ENCODE data around the gene FCN1. TPM values are rescaled to one million over a fixed set of nuclear protein-coding genes. Genes with fewer than 3 reads are reported as not detected.

Gene FCN1
- total and polyA plus RNA-seq, 2 of the 8 experiments (the other 6 are each of a cell fraction or from before 2014, with no cell fraction given): not detected

GRCh38 chr9:134895908-134896833, 21.5 kb downstream of the FCN1 start:
- no peak overlapping the region for H2BK15ac ChIP-seq (ENCODE audit: low read length)
- H2BK12ac ChIP-seq (ENCODE audit: low read depth, low read length): no peak overlapping the region
- no peaks in the 10 kb centered on the region for H4K20me1 ChIP-seq (replicated peaks in 1 of 2; ENCODE audit: control insufficient read depth in 1 of 2, insufficient read depth in 2 of 2, low read length in 2 of 2)
- POLR2A ChIA-PET (ENCODE audit: partially characterized antibody): interaction anchor here (0.9 kb wide), 1 partner anchor 41 kb away, joined by 3 read pairs; no protein-coding TSS in a partner anchor
- H3K36me3 ChIP-seq (ENCODE audit: control insufficient read depth in 2 of 4, insufficient read depth in 4 of 4, low read length in 3 of 4): no peaks in the 10 kb centered on the region
- no peak overlapping the region for H3K4me2 ChIP-seq (ENCODE audit: insufficient read depth in 1 of 2, low read depth in 2 of 2, low read length in 2 of 2)
- H3K27ac ChIP-seq (ENCODE audit: low read depth, low read length): no peak overlapping the region
- no peaks in the 10 kb centered on the region for H3K23me2 ChIP-seq (ENCODE audit: low read depth, low read length)
- H3K9me3 ChIP-seq (ENCODE audit: insufficient read depth in 2 of 2, low read depth in 1 of 2, low read length in 1 of 2): peaks cover 11 to 14% of the 10 kb centered on the region in 2 experiments; a peak in 3 of 4 replicates
- no peaks in the 10 kb centered on the region for H3K27me3 ChIP-seq (replicated peaks in 1 of 4; ENCODE audit: control insufficient read depth in 3 of 4, extremely low read depth in 1 of 4, insufficient read depth in 3 of 4, low read length in 3 of 4)
- no peak overlapping the region for H3K4ac ChIP-seq (replicated peaks; ENCODE audit: insufficient read length, low read depth, low read length)
- no peak overlapping the region for H2BK5ac ChIP-seq (ENCODE audit: low read depth, low read length)
- no peaks in the 10 kb centered on the region for H3K79me1 ChIP-seq (ENCODE audit: low read depth, low read length)
- no peaks in the 10 kb centered on the region for H3K4me1 ChIP-seq (replicated peaks in 1 of 4; ENCODE audit: control insufficient read depth in 3 of 4, insufficient read depth in 4 of 4, low read length in 3 of 4)
- no peak overlapping the region for H2AK5ac ChIP-seq (ENCODE audit: low read depth, low read length)
- no peak overlapping the region for H3K18ac ChIP-seq (ENCODE audit: extremely low read depth, low read length)
- no peak overlapping the region for H4K91ac ChIP-seq (replicated peaks; ENCODE audit: insufficient read length, low read length)
- no peak overlapping the region for H2BK20ac ChIP-seq (ENCODE audit: low read length)
- H3K79me2 ChIP-seq (ENCODE audit: control insufficient read depth in 1 of 2, insufficient read depth in 2 of 2, low read length in 2 of 2): no peaks in the 10 kb centered on the region
- no peak overlapping the region for H2AFZ ChIP-seq (ENCODE audit: low read length)
- H3K14ac ChIP-seq (ENCODE audit: insufficient read length): no peak overlapping the region
- H3K9ac ChIP-seq (replicated peaks in 1 of 4; ENCODE audit: extremely low read depth in 1 of 4, low read depth in 3 of 4, low read length in 3 of 4): no peak overlapping the region; a peak in 1 of 7 replicates
- H3K4me3 ChIP-seq (ENCODE audit: extremely low read depth in 1 of 4, insufficient read depth in 2 of 4, low read depth in 3 of 4, low read length in 4 of 4): no peak overlapping the region
- no peak for FAIRE-seq
- H2BK120ac ChIP-seq (replicated peaks; ENCODE audit: low read depth, low read length): no peak overlapping the region
- no peak overlapping the region for H3K23ac ChIP-seq (ENCODE audit: insufficient read length)
- DNase-seq (ENCODE audit: low read depth in 1 of 2, low spot score in 2 of 2): no peak
- H3K56ac ChIP-seq (replicated peaks; ENCODE audit: insufficient read length, low read depth, low read length): no peak overlapping the region
- WGBS, 2 experiments (ENCODE audit: extremely low coverage in 1 of 2, insufficient coverage in 1 of 2, insufficient read length in 1 of 2, insufficient replicate concordance in 2 of 2, low coverage in 1 of 2, low lambda C conversion rate in 2 of 2, missing lambda C conversion rate in 1 of 2): 91% methylated on average over 13 of the region's 14 CpGs; no CpG with 5 or more reads in 1 of the 2 experiments
- H4K8ac ChIP-seq (ENCODE audit: extremely low read depth, insufficient read depth, low read length): no peak overlapping the region
- TF ChIP-seq JUN (IDR thresholded peaks at IDR 0.05; ENCODE audit: low read depth, low read length): no peak
- TF ChIP-seq POU5F1 (IDR thresholded peaks at IDR 0.05; ENCODE audit: low read depth, low read length): no peak
- no peak for TF ChIP-seq CHD2 (IDR thresholded peaks at IDR 0.05; ENCODE audit: low read length)
- TF ChIP-seq ATF2 (IDR thresholded peaks at IDR 0.05; ENCODE audit: low read length): no peak
- no peak for TF ChIP-seq MAFK (IDR thresholded peaks at IDR 0.05; ENCODE audit: low read depth, low read length)
- TF ChIP-seq, protein P1, sequence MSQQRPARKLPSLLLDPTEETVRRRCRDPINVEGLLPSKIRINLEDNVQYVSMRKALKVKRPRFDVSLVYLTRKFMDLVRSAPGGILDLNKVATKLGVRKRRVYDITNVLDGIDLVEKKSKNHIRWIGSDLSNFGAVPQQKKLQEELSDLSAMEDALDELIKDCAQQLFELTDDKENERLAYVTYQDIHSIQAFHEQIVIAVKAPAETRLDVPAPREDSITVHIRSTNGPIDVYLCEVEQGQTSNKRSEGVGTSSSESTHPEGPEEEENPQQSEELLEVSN (IDR thresholded peaks at IDR 0.05): no peak
- no peak for TF ChIP-seq RNF2 (IDR thresholded peaks at IDR 0.05; ENCODE audit: borderline replicate concordance, low read depth, low read length, missing control alignments, poor library complexity, severe bottlenecking)
- no peak overlapping the region for H4K5ac ChIP-seq (ENCODE audit: insufficient read length, low read depth, low read length)
- CTCF ChIA-PET (ENCODE audit: partially characterized antibody): interaction anchor here (1.4 kb wide), 1 partner anchor 22 kb away, joined by 3 read pairs; no protein-coding TSS in a partner anchor

All from H1 (cell line).